ENCODE results near the gene NDUFA13.

- TF ChIP-seq CTCF (IDR thresholded peaks at IDR 0.05; ENCODE audit: insufficient read depth, low read length, poor library complexity, severe bottlenecking) (no peak), EZH2phosphoT487 (conservative IDR thresholded peaks at IDR 0.05; ENCODE audit: low read length) (no peak)
These were observed 5.0 kb downstream of the NDUFA13 start for GRCh38 chr19:19520989-19521388.
